SW480 (cell line): ENCODE results near the gene PRODH.
"Not testable (repeated sequence)": the region's sequence is repeated elsewhere in the genome, so short reads cannot be mapped to it uniquely, and the experiment has no call there.

Experiments used
- DNase-seq: peaks from one replicate; pipeline ENCODE4 v3.0.0-alpha.2; 2016; ENCODE audit warnings: low spot score

The PRODH gene

GRCh38 chr22:18954303-18954989, 18.4 kb upstream of the PRODH start:
- peak; percentile 25 for DNase-seq

- not testable (repeated sequence) for DNase-seq
Observed at GRCh38 chr22:18953128-18953527, 17.0 kb upstream of the PRODH start.

GRCh38 chr22:18952022-18952421, 15.9 kb upstream of the PRODH start:
- DNase-seq, result no peak

- no peak for DNase-seq
Observed at GRCh38 chr22:18950141-18950540, 14.0 kb upstream of the PRODH start.

- no peak for DNase-seq
Observed at GRCh38 chr22:18947905-18948304, 11.8 kb upstream of the PRODH start.

GRCh38 chr22:18947105-18947504, 11.0 kb upstream of the PRODH start:
- DNase-seq, result not testable (repeated sequence)

GRCh38 chr22:18938691-18939090, 2.6 kb upstream of the PRODH start:
- DNase-seq, result not testable (repeated sequence)

GRCh38 chr22:18934688-18935087, 1.4 kb downstream of the PRODH start:
- not testable (repeated sequence) for DNase-seq

- no peak for DNase-seq
Observed at GRCh38 chr22:18933914-18934313, 2.2 kb downstream of the PRODH start.

- DNase-seq, result no peak
Observed at GRCh38 chr22:18931905-18932652, 4.0 kb downstream of the PRODH start.

- DNase-seq, result no peak
Observed at GRCh38 chr22:18929459-18929858, 6.6 kb downstream of the PRODH start.

- no peak for DNase-seq
Observed at GRCh38 chr22:18927573-18927972, 8.5 kb downstream of the PRODH start.

GRCh38 chr22:18927020-18927419, 9.1 kb downstream of the PRODH start:
- DNase-seq, result no peak

GRCh38 chr22:18925368-18926064, 10.6 kb downstream of the PRODH start:
- DNase-seq, result no peak

- DNase-seq, result not testable (repeated sequence)
Observed at GRCh38 chr22:18920257-18920902, 15.7 kb downstream of the PRODH start.

- DNase-seq, result not testable (repeated sequence)
Observed at GRCh38 chr22:18917818-18918217, 18.3 kb downstream of the PRODH start.

GRCh38 chr22:18915550-18915949, 20.5 kb downstream of the PRODH start:
- not testable (repeated sequence) for DNase-seq

- not testable (repeated sequence) for DNase-seq
Observed at GRCh38 chr22:18914558-18914957, 21.5 kb downstream of the PRODH start.

- not testable (repeated sequence) for DNase-seq
Observed at GRCh38 chr22:18912264-18912946, 23.7 kb downstream of the PRODH start.

- DNase-seq, result not testable (repeated sequence)
Observed at GRCh38 chr22:18911535-18911934, 24.6 kb downstream of the PRODH start.

- no peak for DNase-seq
Observed at GRCh38 chr22:18909556-18909955, 26.5 kb downstream of the PRODH start.

GRCh38 chr22:18906896-18907295, 29.2 kb downstream of the PRODH start:
- no peak for DNase-seq
